COLO829 (cell line): ENCODE results near the gene MIPEP.

Experiments
- DNase-seq: peaks from one replicate; pipeline ENCODE4 v3.0.0; 2012; ENCODE audit warnings: low spot score

Gene MIPEP

GRCh38 chr13:23852351-23852750 is 36.8 kb downstream of the MIPEP start:
- no peak for DNase-seq

DNA sequence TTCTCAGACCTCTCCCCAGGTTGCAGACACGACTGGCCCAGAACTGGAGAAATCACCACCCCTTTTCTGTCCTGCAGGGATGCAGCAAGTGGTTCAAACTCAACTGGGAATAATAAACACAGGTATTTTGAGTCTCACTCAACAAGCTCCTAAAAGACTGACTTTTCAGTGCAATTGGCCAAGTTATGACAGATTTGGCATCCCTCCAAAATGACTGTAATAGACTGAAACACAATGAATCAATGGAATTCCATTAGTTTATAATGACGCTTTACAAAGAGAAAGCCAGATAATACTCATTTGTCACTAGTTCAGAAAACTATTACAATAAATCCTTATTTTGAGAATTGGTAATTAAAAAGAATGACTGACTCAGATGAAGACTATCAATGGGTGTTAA is 38.1 kb downstream of the MIPEP start:
- DNase-seq: no peak

DNA sequence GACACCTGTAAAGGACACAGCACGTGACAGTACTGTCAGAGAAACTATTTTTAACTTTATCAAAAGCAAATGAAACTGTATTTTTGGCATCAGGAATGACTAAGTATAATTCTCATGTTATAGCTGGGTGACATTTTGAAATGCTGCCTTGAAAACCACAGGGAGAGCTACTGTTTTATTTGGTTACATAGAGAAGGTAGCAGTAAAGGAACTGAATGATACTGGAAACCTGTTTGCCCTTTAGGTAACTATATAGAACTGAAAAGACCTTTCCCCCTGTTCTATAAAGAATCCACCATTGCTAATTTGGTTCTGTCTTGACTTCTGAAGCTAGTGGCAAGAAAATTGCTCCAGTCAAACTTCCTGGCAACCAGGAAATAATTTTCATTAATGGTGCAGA is 39.1 kb downstream of the MIPEP start:
- DNase-seq: no peak

GRCh38 chr13:23849670-23850069 is 39.5 kb downstream of the MIPEP start:
- DNase-seq: no peak

GRCh38 chr13:23848646-23849141 is 40.5 kb downstream of the MIPEP start:
- no peak for DNase-seq

DNA sequence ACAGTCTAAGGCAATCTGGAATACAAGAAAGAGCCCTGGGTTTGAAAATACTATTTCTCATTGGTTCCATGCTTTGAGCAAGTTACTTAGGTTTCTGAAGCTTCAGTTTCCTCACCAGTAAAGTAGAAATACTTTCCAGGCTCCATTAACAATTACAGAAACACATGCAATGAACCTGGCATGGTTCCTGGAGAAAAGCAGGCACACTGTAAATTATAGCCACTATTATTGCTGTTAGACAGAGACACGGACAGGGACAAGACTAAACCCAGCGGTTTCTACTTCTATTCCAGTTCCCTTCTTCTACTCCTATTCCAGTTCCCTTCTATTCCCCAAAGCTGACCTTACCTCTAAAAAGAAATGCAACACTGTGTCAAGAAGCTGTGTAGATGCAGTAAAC is 41.2 kb downstream of the MIPEP start:
- no peak for DNase-seq

DNA sequence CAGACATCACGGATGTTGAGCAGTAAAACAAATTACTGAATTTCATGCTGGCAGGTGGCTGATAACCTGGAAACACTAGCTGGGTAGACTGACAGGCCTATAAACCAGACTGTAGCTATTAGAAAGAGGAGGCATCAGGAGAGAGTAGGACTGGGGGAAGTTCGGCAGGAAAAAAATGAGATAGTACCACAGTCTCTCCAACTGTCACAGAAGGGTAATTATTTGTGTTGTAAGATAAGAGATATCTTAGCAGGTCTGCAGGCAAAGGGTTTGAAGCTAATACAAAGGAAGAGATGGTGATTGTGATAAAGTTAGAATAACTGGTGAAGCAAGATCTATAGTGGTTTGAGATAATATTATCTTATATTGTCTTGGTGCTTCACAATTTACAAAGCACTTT is 41.7 kb downstream of the MIPEP start:
- DNase-seq: no peak

DNA sequence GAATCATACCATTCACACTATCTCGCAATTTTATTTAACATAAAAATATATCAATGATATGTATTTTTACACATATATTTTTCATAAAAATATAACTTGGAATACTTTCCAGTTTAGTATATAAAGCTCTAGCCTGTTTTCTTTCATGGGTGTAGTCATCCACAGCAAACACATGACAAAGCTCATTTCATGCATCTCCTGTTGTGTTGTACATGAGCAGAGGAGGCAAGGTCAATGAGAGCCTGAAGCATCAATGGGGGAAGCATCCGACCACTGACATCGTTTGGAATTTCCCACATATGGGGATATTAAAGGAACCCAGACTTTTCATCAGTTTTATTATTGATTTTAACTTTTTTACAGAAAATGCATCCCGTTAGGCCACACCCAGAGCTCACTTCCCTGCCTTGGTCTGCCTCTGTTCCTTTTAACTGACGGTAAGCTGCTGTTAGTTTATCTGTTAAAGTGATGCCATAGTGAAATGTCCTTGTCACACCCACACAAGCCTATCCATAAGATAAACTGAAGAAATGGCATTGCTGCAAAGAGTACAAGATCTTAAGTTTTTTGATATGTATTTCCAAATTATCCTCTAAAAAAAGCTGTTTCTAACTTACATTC is 44.0 kb downstream of the MIPEP start:
- DNase-seq: no peak

GRCh38 chr13:23844132-23844531 is 45.1 kb downstream of the MIPEP start:
- DNase-seq: no peak

- no peak for DNase-seq
Observed at GRCh38 chr13:23843436-23843835, 45.8 kb downstream of the MIPEP start.

GRCh38 chr13:23842406-23842805 is 46.8 kb downstream of the MIPEP start:
- DNase-seq: no peak

DNA sequence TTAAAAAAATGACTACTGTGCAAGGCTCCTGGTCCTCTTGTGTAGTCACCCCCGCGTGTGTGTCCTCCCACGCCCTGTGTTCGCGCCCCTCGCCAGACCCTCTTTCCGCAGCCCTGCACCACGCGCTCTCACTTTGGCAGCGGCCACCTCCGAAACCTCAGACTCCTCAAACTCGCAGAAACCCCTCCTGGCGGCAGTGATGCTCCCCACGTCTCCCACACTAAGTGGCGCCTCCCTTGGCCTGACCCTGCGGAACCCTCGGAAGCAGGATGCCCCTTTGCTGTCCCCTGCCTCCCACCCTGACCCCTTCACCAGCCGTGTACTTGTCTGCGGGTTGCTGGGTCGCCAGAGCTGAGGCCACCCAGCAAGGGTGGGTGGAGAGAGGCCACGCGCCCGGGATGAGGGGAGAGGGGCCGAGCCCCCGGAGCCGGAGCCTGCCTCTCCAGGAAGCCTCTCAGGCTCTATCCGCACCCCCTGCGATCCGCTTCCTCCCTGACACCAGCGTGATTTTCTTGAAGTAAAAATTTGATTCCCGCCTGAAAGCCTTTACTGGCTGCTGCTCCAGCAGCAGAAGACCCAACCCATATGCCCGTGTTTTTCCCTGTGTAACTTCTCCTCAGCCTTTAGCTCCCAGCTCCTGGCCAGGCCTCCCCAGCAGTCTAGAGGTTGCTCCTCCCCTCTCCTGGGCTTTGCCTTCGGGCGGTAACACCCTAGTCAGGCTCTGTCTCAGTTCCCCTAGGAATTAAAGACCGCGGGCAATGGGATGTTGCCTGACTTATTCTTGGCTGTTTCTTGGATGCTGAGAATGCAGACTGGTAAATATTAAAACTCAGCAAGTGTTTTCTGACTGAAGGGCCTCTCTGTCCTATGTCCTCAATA is 55.2 kb downstream of the MIPEP start:
- no peak for DNase-seq

GRCh38 chr13:23828866-23829265 is 60.3 kb downstream of the MIPEP start:
- DNase-seq: peak; percentile 7

GRCh38 chr13:23828086-23828485 is 61.1 kb downstream of the MIPEP start:
- no peak for DNase-seq

- no peak for DNase-seq
Observed at GRCh38 chr13:23825179-23825578, 64.0 kb downstream of the MIPEP start.

- no peak for DNase-seq
Observed at GRCh38 chr13:23824371-23824770, 64.8 kb downstream of the MIPEP start.

GRCh38 chr13:23822252-23822824 is 66.9 kb downstream of the MIPEP start:
- DNase-seq: no peak

DNA sequence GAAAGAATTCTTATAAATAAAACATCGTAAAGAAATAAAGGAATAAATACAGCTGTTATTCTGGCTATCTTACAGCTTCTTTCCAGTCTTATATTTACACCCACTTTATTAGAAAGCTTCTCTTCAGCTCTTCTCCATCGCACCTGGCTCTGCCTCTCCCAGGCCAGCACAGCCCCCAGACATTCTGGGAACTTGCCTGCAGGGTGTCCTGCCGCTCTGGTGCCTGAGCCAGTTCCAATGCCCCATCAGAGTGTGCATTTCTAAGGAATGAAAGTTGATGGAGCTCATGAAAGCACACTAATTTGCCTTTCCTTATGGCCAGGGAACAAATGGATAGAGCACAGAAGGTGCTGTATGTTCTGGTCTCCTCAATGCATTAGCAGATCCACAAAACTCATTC is 68.7 kb downstream of the MIPEP start:
- DNase-seq: no peak

- DNase-seq: no peak
Observed at GRCh38 chr13:23817830-23818229, 71.4 kb downstream of the MIPEP start.

DNA sequence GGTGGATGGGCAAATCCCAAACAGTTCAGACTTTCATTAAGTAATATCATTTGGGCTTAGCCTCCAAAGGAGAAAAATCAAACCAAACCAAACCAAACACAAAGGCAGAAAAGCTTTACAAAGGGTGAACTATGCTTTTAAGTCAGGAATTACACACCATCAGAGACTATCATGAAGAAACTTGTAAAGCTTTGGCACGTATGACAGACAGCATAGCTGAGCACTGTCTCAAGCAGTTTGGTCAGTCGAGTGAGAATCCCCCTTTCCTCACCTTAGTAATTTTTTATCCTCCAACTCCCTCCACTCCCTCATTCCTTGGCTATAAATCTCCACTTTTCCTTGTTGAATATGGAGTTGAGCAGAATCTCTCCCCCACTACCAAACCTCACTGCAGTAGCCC is 72.1 kb downstream of the MIPEP start:
- no peak for DNase-seq

- DNase-seq: no peak
Observed at GRCh38 chr13:23813635-23814034, 75.6 kb downstream of the MIPEP start.

DNA sequence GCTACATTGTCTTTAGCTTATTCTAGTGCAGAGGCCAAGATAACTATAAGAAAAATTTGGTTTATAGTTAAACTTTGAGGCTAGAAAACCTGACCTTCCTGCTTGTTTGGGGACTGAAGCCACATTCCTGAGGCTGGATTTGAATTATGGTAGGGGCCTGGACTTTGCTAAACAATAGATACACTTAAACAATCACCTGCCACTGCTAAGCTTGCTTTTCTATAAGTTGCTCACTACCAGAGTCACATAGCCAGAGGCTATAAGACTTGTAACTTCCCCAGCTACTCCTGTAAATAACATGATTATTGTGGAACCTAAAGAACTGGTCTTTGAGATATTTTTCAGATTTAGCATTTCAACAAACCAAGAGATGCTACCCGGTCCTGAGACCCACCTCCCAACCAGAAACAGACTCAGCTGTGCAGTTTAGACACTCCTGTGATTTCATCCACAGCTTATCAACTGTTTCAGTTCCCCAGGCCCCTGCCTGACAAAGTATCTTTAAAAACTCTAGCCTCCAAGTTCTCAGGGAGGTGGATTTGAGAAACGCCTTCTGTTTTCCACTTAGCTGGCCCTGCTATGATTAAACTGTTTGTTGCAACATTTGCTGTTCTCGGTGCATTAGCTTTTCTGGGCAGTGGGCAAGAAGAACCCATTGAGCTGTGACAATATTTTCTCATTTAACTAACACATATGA is 77.7 kb downstream of the MIPEP start:
- DNase-seq: no peak
